ENCODE results near the gene ME3. TPM values are rescaled to one million over a fixed set of nuclear protein-coding genes. Genes with fewer than 3 reads are reported as not detected.
"Not testable (repeated sequence)": the region's sequence is repeated elsewhere in the genome, so short reads cannot be mapped to it uniquely, and the experiment has no call there.

ME3 gene
- total RNA-seq, 1 donor from 2014 or later, result 37.6 TPM

DNA sequence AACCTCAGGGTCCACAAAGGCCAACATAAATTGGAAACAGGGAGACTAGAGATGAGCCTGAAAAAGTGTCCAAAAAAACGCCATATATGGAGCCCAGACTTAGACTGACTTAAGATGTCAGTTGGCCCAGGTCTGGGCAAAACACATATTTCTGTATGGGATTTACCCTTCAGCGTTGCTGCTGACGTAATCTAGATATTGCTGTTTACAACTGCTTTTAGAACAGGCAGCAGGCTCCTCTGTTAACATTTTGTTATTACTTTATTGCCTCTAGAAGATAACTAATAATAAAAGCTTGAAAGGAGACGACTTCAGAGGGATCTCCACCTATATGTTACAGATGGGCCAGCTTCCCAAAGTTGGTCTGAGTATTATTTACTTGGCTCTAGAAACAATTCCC lies 8.7 kb downstream of the ME3 start:
- DNase-seq (ENCODE audit: low spot score), result peak; percentile 31

DNA sequence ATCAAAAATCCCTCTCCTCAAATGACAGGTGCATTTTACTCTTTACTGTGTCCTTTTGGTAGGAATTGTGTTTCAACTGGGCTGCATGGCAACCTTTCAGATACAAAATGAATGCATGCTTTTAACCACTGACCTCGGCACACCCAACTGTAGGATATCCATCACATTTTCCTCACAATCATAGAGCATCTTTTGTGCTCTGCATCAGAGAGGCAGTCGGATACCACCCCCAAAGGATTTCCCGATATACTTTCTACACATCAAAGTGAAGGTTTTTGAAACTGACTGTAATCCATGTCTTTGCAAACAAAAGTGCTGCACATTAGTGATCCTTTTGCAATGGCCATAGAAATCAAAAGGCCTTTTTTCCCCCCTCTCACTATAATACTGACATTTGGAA lies 9.1 kb downstream of the ME3 start:
- no peak for DNase-seq (ENCODE audit: low spot score)

- no peak for DNase-seq (ENCODE audit: low spot score)
Measured at GRCh38 chr11:86660736-86661135, 11.7 kb downstream of the ME3 start.

- DNase-seq (ENCODE audit: low spot score), result no peak
Measured at GRCh38 chr11:86660088-86660487, 12.3 kb downstream of the ME3 start.

DNA sequence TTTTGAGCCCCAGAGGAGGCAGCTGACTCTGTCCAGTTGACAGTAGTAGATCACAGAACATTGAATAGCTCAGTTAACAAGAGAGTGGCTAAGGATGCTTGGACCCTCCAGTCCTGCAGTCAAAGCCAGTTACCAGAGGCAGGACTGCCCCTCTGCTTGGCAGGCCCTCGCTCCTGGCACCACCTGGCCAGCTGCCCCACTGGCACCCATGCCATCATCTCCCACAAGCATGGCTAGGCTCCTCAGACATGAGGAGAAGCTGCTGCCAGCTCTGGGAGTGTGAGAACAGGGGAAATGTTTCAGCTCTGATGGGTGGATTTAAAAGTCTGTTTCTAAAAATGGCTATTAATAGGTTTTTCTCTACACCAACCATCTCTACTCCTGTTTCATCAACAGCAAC lies 13.9 kb downstream of the ME3 start:
- DNase-seq (ENCODE audit: low spot score), result no peak

DNA sequence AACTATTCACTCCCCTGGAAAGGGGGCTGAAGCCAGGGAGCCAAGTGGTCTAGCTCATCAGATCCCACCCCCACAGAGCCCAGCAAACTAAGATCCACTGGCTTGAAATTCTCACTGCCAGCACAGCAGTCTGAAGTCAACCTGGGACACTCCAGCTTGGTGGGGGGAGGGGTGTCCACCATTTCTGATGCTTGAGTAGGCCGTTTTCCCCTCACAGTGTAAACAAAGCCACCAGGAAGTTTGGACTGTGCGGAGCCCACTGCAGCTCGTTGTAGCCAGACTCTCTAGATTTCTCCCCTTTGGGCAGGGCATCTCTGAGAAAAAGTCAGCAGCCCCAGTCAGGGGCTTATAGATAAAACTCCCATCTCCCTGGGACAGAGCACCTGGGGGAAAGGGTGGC lies 27.2 kb downstream of the ME3 start:
- not testable (repeated sequence) for DNase-seq (ENCODE audit: low spot score)

DNA sequence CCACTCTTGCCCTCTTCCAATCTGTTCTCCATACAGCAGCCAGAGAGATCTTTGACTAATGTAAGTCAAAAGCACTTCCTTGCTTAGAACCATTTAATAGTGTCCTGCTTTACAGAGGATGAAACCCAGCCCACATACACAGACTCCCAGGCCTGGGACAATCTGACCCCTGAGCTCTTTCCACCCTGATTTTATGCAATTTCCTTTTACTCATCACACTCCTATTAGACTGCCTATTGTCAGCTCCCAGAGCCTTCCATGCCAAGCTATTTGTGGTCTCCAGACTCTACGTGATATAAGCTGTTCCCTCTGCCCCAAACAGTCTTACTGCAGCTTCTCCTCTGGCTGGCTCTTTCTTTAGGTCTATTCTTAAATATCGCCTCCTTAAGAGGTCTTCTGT lies 28.1 kb downstream of the ME3 start:
- no peak for DNase-seq (ENCODE audit: low spot score)

DNA sequence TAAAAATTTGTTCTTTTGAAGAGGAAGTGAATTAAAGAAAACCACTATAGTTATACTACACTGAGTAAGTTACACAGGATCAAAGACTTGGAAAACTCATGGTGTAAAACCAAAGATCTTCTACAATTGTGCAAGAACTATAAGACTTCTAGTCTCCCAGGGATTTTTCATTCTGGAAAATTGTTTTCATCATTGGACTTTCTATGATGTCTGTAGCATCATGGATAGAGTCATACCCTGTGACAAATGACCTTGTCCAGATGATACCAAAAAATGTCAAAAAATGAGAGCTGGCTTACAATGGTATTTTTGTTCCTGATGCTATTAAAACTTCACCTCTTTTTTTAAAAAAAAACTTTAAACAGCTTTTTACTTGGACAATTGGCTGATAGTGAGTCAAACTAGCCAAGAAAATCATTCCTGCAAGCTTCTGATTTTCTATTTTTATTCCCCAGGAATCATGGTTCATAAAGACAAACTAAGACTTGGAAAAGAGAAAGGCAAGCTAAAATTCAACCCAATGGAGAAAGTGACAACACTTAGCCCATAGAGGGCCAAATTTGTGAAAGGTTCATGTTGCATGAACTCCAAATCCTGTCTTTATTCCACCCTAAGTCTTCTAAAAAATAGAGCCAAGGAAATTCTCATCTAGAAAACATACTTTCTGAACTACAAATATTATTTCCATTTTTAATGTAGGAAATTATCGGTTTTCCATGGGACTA lies 30.7 kb downstream of the ME3 start:
- DNase-seq (ENCODE audit: low spot score), result no peak

GRCh38 chr11:86639137-86639536 lies 33.3 kb downstream of the ME3 start:
- DNase-seq (ENCODE audit: low spot score), result no peak

GRCh38 chr11:86638673-86639072 lies 33.7 kb downstream of the ME3 start:
- DNase-seq (ENCODE audit: low spot score), result no peak

- DNase-seq (ENCODE audit: low spot score), result no peak
Measured at GRCh38 chr11:86637988-86638387, 34.4 kb downstream of the ME3 start.

- no peak for DNase-seq (ENCODE audit: low spot score)
Measured at GRCh38 chr11:86636275-86636674, 36.1 kb downstream of the ME3 start.

GRCh38 chr11:86632499-86633269 lies 39.7 kb downstream of the ME3 start:
- no peak for DNase-seq (ENCODE audit: low spot score)

DNA sequence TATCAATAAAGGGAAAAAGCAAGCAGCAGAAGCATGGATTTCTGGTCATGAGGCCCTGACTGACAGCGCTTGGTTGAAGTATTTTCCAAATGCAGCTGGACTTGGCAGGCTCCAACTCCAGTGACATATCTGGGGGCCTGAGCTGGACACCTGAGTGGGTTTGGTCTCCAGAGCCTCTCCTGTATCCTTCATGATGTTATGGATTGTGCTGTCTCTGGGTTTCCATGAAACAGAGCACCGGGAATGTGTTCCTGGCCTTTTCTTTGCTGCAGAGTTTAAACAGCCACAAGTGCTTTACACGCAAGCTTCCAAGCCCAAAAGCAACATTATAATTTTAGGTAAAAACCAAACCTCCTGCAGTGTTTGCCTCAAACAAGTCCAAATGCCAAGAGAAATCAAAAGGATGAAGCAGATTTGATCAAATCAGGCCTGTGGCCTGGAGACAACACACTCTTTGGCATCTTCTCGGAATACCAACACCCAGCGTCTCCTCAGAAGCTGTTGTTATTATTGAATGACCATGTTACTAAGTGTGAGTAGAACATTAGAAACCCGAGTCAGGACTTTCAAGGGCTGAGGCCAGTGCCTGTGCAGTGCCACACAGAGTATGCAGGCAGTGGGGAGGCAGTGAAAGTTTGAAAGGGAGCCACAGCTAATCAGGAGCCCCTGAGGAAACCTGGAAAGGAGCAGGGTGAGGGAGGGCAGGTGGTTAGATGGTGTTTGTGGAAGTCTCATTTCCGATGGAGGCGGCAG lies 42.0 kb downstream of the ME3 start:
- DNase-seq (ENCODE audit: low spot score), result no peak

DNA sequence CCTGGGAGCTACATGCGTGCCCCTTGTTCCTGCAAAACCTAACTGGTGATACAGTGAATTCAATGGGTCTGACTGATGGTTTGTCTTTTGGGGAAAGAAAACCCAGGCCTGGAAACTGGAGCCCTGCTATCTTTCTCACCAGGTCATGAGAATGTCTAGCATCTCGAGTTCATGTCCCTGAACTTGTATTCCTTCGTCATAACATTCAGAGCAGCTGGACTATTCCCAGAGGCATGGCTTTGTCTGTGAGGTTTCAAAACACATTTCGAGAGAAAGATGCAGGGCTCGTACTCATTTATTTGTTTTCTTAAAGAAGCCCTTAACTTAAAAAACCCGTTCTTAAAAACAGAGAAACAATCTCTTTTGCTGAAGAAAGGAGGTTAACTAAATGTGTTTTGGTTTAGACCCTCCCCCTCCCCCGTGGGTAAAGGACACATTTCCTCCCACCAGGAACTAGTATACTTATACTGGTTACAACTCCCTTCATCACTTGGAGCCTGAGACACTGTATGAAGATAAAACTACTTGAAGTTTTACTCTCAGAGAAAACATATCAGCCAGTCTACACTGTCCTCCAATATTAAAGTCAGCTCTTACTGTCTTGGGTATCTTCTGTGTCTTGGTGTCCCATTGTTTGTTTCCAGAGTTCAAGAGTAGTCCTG lies 43.2 kb downstream of the ME3 start:
- DNase-seq (ENCODE audit: low spot score), result peak; percentile 40

GRCh38 chr11:86627776-86628455 lies 44.5 kb downstream of the ME3 start:
- no peak for DNase-seq (ENCODE audit: low spot score)

DNA sequence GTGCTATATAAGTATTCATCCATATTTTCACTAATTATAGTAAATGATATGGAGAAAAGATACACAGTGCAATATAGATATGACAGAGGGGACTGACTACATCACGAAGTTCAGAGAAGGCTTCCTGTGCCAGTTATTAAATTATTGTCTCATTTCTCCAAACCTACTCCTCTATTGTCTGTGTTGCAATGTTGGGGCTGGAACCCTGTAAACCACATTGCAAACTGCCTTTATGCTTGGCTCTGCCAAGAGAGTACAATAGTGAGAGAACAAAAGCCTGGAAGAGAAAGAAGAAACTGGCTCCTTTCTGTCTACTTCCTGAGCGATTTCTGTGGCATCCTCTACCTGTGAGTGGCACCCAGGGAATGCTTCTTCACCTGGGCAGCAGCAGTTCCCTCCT lies 46.4 kb downstream of the ME3 start:
- DNase-seq (ENCODE audit: low spot score), result no peak

DNA sequence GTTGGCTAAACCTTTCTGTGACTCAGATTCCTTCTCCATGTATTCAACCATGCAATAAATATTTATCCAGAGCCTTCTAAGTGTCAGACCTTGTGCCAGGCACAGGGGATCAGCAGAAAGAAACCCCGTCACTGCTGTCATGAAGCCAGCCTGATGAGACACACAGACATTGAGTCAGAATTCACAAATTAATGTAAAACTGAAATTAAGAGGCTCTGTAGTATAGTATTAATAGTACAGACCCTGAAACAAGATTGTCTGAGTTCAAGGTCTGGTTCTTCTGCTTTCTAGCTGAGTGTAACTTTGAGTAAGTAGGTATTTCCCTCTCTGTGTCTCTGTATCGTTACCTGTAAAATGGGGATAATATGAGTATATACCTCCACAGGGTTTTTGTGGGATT lies 46.9 kb downstream of the ME3 start:
- DNase-seq (ENCODE audit: low spot score), result no peak

GRCh38 chr11:86624366-86624765 lies 48.0 kb downstream of the ME3 start:
- DNase-seq (ENCODE audit: low spot score), result no peak

- no peak for DNase-seq (ENCODE audit: low spot score)
Measured at GRCh38 chr11:86623736-86624135, 48.7 kb downstream of the ME3 start.

DNA sequence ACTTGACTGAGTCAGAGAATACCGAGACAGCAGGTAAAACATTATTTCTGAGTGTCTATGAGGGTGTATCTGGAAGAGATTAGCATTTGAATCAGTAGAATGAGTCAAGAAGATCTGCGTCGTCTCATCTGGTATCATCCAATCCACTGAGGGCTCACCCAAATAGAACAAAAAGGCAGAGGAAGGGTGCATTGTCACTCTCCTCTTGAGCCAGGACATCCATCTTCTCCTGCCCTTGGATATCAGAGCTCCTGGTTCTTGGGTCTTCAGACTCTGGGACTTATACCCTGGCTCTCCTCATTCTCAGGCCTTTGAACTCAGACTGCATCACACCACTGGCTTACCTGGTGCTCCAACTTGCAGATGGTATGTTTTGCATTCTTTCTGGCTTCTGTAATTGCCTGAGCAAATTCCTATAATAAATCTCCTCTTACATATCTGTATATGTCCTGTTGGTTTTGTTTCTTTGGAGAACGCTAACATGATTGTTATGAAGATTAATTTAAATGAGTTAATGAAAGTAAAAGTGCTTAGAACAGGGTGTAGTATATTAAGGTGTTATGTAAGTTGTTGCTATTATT lies 49.3 kb downstream of the ME3 start:
- no peak for DNase-seq (ENCODE audit: low spot score)
